PC-3 (cell line): Measurements from ENCODE around the gene EEPD1.

Experiments
- CTCF ChIP-seq: fragments of 300-600 bp; sonication (generic); conservative IDR thresholded peaks from 2 replicates; pipeline ENCODE4 v1.5.1; 2017; ENCODE audit warnings: antibody characterized with exemption, low read depth, mild to moderate bottlenecking, low read length
- EZH2 ChIP-seq: fragments of 300-600 bp; sonication (generic); IDR thresholded peaks from one replicate; pipeline ENCODE4 v1.6.1; 2017; ENCODE audit warnings: antibody characterized with exemption, mild to moderate bottlenecking, low read length; ENCODE audit not compliant: unreplicated experiment

- TF ChIP-seq CTCF: no peak
- TF ChIP-seq EZH2: no peak
These were observed 3.2 kb upstream of the EEPD1 start for GRCh38 chr7:36149694-36150452.
